Panc1 (cell line): ENCODE results near the gene ALPK1. TPM values are rescaled to one million over a fixed set of nuclear protein-coding genes. Genes with fewer than 3 reads are reported as not detected.

Source experiments
- ATAC-seq: fragments of 200-7000 bp; cut with Tn5 transposase; 2 replicates; pipeline ENCODE4 v1.9.1; 2020; ENCODE audit warnings: mild to moderate bottlenecking, moderate library complexity
- BruUV-seq: library from RNA; stranded (reverse); fragments of 400-500 nt; replicated peaks from 2 replicates; lab custom pipeline; 2021; lab: Mats Ljungman, UMichigan
- CTCF ChIA-PET: fragments of 300-600 bp; sonication (Branson Sonifier 250); formaldehyde crosslinking; loops from one replicate; lab custom pipeline; 2022; ENCODE audit warnings: antibody characterized with exemption; lab: Charles Lee
- POLR2A ChIA-PET: fragments of 300-600 bp; sonication (Branson Sonifier 250); formaldehyde crosslinking; loops from one replicate; lab custom pipeline; 2022; ENCODE audit warnings: antibody characterized with exemption; lab: Charles Lee
- DNase-seq: peaks from one replicate; pipeline ENCODE4 v3.0.0-alpha.2; 2010; ENCODE audit warnings: low read depth, low spot score
- H3K27ac ChIP-seq: 2 replicates; pipeline ENCODE4 v1.5.1; 2011; ENCODE audit warnings: mild to moderate bottlenecking, low read length, inconsistent platforms
- H3K27me3 ChIP-seq: fragments of 200-500 bp; sonication (Bioruptor generic); 2 replicates; pipeline ENCODE4 v1.6.0; 2014; ENCODE audit warnings: low read length, inconsistent platforms; ENCODE audit not compliant: control insufficient read depth, insufficient read depth
- H3K36me3 ChIP-seq: fragments of 200-500 bp; sonication (Bioruptor generic); 2 replicates; pipeline ENCODE4 v1.5.1; 2014; ENCODE audit warnings: inconsistent platforms, mild to moderate bottlenecking, low read length, moderate library complexity; ENCODE audit not compliant: control insufficient read depth, insufficient read depth
- H3K4me1 ChIP-seq: 2 replicates; pipeline ENCODE4 v1.5.1; 2011; ENCODE audit warnings: inconsistent platforms, mild to moderate bottlenecking, low read length, moderate library complexity; ENCODE audit not compliant: control insufficient read depth, insufficient read depth
- H3K4me3 ChIP-seq, 2 experiments: 2 replicates each; pipeline ENCODE4 v1.5.1; 2011 to 2012; ENCODE audit warnings: low read depth in 2 of 2, low read length in 2 of 2, mild to moderate bottlenecking in 2 of 2, inconsistent platforms in 1 of 2, moderate library complexity in 1 of 2
- H3K9me3 ChIP-seq: fragments of 200-500 bp; sonication (Bioruptor generic); 2 replicates; pipeline ENCODE4 v1.5.1; 2014; ENCODE audit warnings: low read depth, mild to moderate bottlenecking, inconsistent platforms, low read length, moderate library complexity; ENCODE audit not compliant: control insufficient read depth, insufficient read depth
- POLR2AphosphoS5 ChIP-seq: IDR thresholded peaks from 2 replicates; pipeline ENCODE4 v1.6.1; 2012; ENCODE audit warnings: mild to moderate bottlenecking, low read depth, low read length, moderate library complexity
- SIN3A ChIP-seq: IDR thresholded peaks from 2 replicates; pipeline ENCODE4 v1.6.1; 2012; ENCODE audit warnings: low read depth, mild to moderate bottlenecking, low read length, moderate library complexity, borderline replicate concordance; ENCODE audit not compliant: insufficient read depth
- TCF7L2 ChIP-seq: IDR thresholded peaks from 2 replicates; pipeline ENCODE4 v1.6.1; 2011; ENCODE audit warnings: mild to moderate bottlenecking, low read depth, low read length, inconsistent platforms
- in situ Hi-C: cut with HindIII; loops from 2 replicates; pipeline ENCODE4 v1.10.0; 2016; ENCODE audit warnings: low sequenced_read_pairs, low pct_unique_long_range_greater_than_20kb
- intact Hi-C: fragments of 100-400 bp; cut with micrococcal nuclease; formaldehyde crosslinking; loops from one replicate; pipeline ENCODE4 v1.10.0; 2022; ENCODE audit not compliant: unreplicated experiment
- total RNA-seq: library from RNA; stranded (reverse); gene quantifications from one replicate; pipeline ENCODE4 v1.2.1, GENCODE V29; 2021; ENCODE audit not compliant: unreplicated experiment
- TF ChIP-seq, protein P1 (sequence below), 2 experiments: IDR thresholded peaks; 2 replicates each; pipeline ENCODE4 v1.6.1; 2011 to 2012; ENCODE audit warnings: low read depth in 2 of 2, control low read depth in 1 of 2, low read length in 1 of 2, mild to moderate bottlenecking in 1 of 2, moderate library complexity in 1 of 2; ENCODE audit not compliant: insufficient read depth in 1 of 2
- TF ChIP-seq, protein P2 (sequence below): fragments of 450-650 bp; IDR thresholded peaks from 2 replicates; pipeline ENCODE4 v1.5.1; 2017; ENCODE audit warnings: mild to moderate bottlenecking

The ALPK1 gene
- total RNA-seq, 1 experiment from 2014 or later, result 1.4 TPM

DNA sequence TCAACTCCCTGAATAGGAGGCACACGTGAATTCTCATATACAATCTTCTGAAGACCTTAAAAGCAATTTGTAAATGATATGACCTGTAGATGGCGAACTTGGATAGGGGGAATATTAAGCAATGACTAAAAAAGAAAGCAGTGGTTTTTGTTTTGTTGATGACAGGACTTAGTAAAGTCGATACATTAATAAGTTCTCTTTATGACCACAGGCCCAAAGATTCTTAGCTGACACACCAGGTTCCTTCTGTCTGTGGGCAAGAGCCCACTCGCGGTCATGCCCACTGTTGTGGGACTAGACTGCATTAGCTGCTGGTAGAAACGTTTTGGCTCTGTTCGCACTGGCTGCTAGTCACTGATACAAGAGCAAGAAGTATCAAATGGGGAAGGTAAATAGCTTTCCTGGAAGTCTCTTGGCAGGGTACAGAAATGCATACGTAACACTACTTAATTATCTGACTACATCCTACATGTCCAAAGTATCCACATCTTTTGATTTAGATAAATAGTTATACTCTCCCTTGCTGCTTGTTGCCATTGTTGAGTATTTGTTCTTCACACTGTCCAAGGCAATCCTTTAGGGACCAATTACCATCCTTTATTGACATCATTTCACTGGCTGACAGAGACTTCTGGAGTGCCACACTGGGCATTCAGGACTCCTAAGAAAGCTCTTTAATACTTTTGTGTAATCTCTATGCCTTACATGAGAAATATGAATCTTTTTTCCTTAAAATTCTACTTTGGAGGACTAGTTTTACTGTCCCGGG, 31.0 kb downstream of the ALPK1 start:
- Histone ChIP-seq H3K27me3 (no peaks in the 10 kb centered on the region), H3K9me3 (no peaks in the 10 kb centered on the region), H3K4me3 (no peak overlapping the region), H3K4me1 (no peaks in the 10 kb centered on the region), H3K36me3 (no peaks in the 10 kb centered on the region), H3K27ac (no peak overlapping the region)
- intact Hi-C loops (loop anchor here (2.0 to 10.0 kb wide), 3 partner anchors 197 to 607 kb away; no protein-coding TSS in a partner anchor), in situ Hi-C loops (no loop called here)
- BruUV-seq, result no TSS peak
- TF ChIP-seq, protein P1, sequence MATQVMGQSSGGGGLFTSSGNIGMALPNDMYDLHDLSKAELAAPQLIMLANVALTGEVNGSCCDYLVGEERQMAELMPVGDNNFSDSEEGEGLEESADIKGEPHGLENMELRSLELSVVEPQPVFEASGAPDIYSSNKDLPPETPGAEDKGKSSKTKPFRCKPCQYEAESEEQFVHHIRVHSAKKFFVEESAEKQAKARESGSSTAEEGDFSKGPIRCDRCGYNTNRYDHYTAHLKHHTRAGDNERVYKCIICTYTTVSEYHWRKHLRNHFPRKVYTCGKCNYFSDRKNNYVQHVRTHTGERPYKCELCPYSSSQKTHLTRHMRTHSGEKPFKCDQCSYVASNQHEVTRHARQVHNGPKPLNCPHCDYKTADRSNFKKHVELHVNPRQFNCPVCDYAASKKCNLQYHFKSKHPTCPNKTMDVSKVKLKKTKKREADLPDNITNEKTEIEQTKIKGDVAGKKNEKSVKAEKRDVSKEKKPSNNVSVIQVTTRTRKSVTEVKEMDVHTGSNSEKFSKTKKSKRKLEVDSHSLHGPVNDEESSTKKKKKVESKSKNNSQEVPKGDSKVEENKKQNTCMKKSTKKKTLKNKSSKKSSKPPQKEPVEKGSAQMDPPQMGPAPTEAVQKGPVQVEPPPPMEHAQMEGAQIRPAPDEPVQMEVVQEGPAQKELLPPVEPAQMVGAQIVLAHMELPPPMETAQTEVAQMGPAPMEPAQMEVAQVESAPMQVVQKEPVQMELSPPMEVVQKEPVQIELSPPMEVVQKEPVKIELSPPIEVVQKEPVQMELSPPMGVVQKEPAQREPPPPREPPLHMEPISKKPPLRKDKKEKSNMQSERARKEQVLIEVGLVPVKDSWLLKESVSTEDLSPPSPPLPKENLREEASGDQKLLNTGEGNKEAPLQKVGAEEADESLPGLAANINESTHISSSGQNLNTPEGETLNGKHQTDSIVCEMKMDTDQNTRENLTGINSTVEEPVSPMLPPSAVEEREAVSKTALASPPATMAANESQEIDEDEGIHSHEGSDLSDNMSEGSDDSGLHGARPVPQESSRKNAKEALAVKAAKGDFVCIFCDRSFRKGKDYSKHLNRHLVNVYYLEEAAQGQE (IDR thresholded peaks at IDR 0.05; ENCODE audit: insufficient read depth in 1 of 2, low read depth in 2 of 2, low read length in 1 of 2), result no peak
- TF ChIP-seq TCF7L2 (no peak), SIN3A (no peak)
- TF ChIP-seq, protein P2, sequence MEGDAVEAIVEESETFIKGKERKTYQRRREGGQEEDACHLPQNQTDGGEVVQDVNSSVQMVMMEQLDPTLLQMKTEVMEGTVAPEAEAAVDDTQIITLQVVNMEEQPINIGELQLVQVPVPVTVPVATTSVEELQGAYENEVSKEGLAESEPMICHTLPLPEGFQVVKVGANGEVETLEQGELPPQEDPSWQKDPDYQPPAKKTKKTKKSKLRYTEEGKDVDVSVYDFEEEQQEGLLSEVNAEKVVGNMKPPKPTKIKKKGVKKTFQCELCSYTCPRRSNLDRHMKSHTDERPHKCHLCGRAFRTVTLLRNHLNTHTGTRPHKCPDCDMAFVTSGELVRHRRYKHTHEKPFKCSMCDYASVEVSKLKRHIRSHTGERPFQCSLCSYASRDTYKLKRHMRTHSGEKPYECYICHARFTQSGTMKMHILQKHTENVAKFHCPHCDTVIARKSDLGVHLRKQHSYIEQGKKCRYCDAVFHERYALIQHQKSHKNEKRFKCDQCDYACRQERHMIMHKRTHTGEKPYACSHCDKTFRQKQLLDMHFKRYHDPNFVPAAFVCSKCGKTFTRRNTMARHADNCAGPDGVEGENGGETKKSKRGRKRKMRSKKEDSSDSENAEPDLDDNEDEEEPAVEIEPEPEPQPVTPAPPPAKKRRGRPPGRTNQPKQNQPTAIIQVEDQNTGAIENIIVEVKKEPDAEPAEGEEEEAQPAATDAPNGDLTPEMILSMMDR, result peak; percentile 59
- ChIA-PET POLR2A (no interaction called here), CTCF (interaction anchor here (0.6 to 1.4 kb wide), 2 partner anchors 234 to 277 kb away, joined by 3 to 5 read pairs; no protein-coding TSS in a partner anchor)
- DNase-seq, result no peak
- ATAC-seq, result no peak

DNA sequence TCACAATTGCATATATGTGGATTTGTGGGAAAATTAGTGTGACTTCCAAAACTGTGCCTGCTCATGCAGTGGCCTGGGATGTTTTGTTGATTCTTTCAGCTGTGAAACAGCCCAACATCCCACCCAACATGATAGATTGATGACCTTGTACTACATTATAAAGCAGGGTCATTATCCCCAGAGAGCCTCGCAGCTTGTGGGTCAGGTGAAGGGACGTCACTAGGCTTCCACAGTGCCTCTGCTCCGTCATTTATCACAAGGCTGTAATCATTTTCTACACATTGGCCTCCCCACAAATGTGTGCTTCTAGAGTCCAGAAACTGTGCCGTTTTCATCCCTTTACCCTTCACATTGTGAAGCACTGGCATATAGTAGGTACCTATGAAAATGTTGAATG, 31.6 kb downstream of the ALPK1 start:
- DNase-seq (no peak), ATAC-seq (no peak)
- H3K27ac ChIP-seq, result no peak overlapping the region
- H3K4me3 ChIP-seq, result no peak overlapping the region
- intact Hi-C loops, result loop anchor here (2.0 to 10.0 kb wide), 3 partner anchors 196 to 606 kb away; no protein-coding TSS in a partner anchor
- no peaks in the 10 kb centered on the region for H3K36me3 ChIP-seq
- H3K27me3 ChIP-seq, result no peaks in the 10 kb centered on the region
- POLR2A ChIA-PET, result no interaction called here
- H3K9me3 ChIP-seq, result no peaks in the 10 kb centered on the region
- in situ Hi-C loops, result no loop called here
- TF ChIP-seq POLR2AphosphoS5, result no peak
- no TSS peak for BruUV-seq
- CTCF ChIA-PET, result interaction anchor here (0.6 to 1.4 kb wide), 2 partner anchors 235 to 276 kb away, joined by 3 to 5 read pairs; no protein-coding TSS in a partner anchor
- no peaks in the 10 kb centered on the region for H3K4me1 ChIP-seq
